Measurements from ENCODE around the gene SEMA4C. TPM values are rescaled to one million over a fixed set of nuclear protein-coding genes. Genes with fewer than 3 reads are reported as not detected.

The SEMA4C gene
- total RNA-seq, 1 experiment from 2014 or later: 16.3 TPM

GRCh38 chr2:96909611-96910021, 39.7 kb upstream of the SEMA4C start:
- Mint-ChIP-seq H3K4me3 (ENCODE audit: unreplicated experiment) (no peak overlapping the region), H3K27me3 (ENCODE audit: insufficient read depth, unreplicated experiment) (no peaks in the 10 kb centered on the region), H3K4me1 (ENCODE audit: insufficient read depth, unreplicated experiment) (peaks cover 16% of the 10 kb centered on the region), H3K27ac (ENCODE audit: low read depth, unreplicated experiment) (no peak overlapping the region), H3K36me3 (ENCODE audit: insufficient read depth, unreplicated experiment) (no peaks in the 10 kb centered on the region), H3K9me3 (ENCODE audit: unreplicated experiment) (no peaks in the 10 kb centered on the region)
- ChIA-PET CTCF (interaction anchor here (0.7 kb wide), 1 partner anchor 23 kb away, joined by 3 read pairs; no protein-coding TSS in a partner anchor), POLR2A (interaction anchor here (1.1 kb wide), 1 partner anchor 9 kb away, joined by 3 read pairs; no protein-coding TSS in a partner anchor)
- DNase-seq (ENCODE audit: unreplicated experiment): no peak
- TF ChIP-seq CTCF (IDR thresholded peaks at IDR 0.05; ENCODE audit: unreplicated experiment): no peak
- no TSS peak for BruUV-seq (replicated peaks)
- intact Hi-C loops (cut with micrococcal nuclease): no loop called here

GRCh38 chr2:96907115-96908041, 37.5 kb upstream of the SEMA4C start:
- BruUV-seq (replicated peaks): no TSS peak
- intact Hi-C loops (cut with micrococcal nuclease): no loop called here
- H3K4me1 Mint-ChIP-seq (ENCODE audit: insufficient read depth, unreplicated experiment): no peaks in the 10 kb centered on the region
- CTCF ChIA-PET: interaction anchor here (0.6 to 1.0 kb wide), 2 partner anchors 9 to 15 kb away, joined by 3 to 4 read pairs; no protein-coding TSS in a partner anchor
- no peaks in the 10 kb centered on the region for H3K9me3 Mint-ChIP-seq (ENCODE audit: unreplicated experiment)
- TF ChIP-seq CTCF (IDR thresholded peaks at IDR 0.05; ENCODE audit: unreplicated experiment): no peak
- H3K27me3 Mint-ChIP-seq (ENCODE audit: insufficient read depth, unreplicated experiment): no peaks in the 10 kb centered on the region
- POLR2A ChIA-PET: no interaction called here
- DNase-seq (ENCODE audit: unreplicated experiment): no peak
- H3K36me3 Mint-ChIP-seq (ENCODE audit: insufficient read depth, unreplicated experiment): no peaks in the 10 kb centered on the region
- no peak overlapping the region for H3K4me3 Mint-ChIP-seq (ENCODE audit: unreplicated experiment)
- no peak overlapping the region for H3K27ac Mint-ChIP-seq (ENCODE audit: low read depth, unreplicated experiment)

- TF ChIP-seq CTCF (IDR thresholded peaks at IDR 0.05; ENCODE audit: unreplicated experiment): no peak
- ChIA-PET POLR2A (no interaction called here), CTCF (interaction anchor here (0.6 to 1.0 kb wide), 2 partner anchors 10 to 16 kb away, joined by 3 to 4 read pairs; no protein-coding TSS in a partner anchor)
- H3K36me3 Mint-ChIP-seq (ENCODE audit: insufficient read depth, unreplicated experiment): no peaks in the 10 kb centered on the region
- BruUV-seq (replicated peaks): no TSS peak
- no peak overlapping the region for H3K4me3 Mint-ChIP-seq (ENCODE audit: unreplicated experiment)
- no peaks in the 10 kb centered on the region for H3K27me3 Mint-ChIP-seq (ENCODE audit: insufficient read depth, unreplicated experiment)
- DNase-seq (ENCODE audit: unreplicated experiment): no peak
- intact Hi-C loops (cut with micrococcal nuclease): no loop called here
- no peaks in the 10 kb centered on the region for H3K9me3 Mint-ChIP-seq (ENCODE audit: unreplicated experiment)
- H3K4me1 Mint-ChIP-seq (ENCODE audit: insufficient read depth, unreplicated experiment): no peaks in the 10 kb centered on the region
- H3K27ac Mint-ChIP-seq (ENCODE audit: low read depth, unreplicated experiment): no peak overlapping the region
These were observed 36.8 kb upstream of the SEMA4C start for GRCh38 chr2:96906729-96907114.

GRCh38 chr2:96903815-96904214, 33.9 kb upstream of the SEMA4C start:
- DNase-seq (ENCODE audit: unreplicated experiment): no peak
- no peaks in the 10 kb centered on the region for H3K36me3 Mint-ChIP-seq (ENCODE audit: insufficient read depth, unreplicated experiment)
- BruUV-seq (replicated peaks): no TSS peak
- no peak for TF ChIP-seq CTCF (IDR thresholded peaks at IDR 0.05; ENCODE audit: unreplicated experiment)
- no peaks in the 10 kb centered on the region for H3K27me3 Mint-ChIP-seq (ENCODE audit: insufficient read depth, unreplicated experiment)
- H3K9me3 Mint-ChIP-seq (ENCODE audit: unreplicated experiment): no peaks in the 10 kb centered on the region
- H3K4me1 Mint-ChIP-seq (ENCODE audit: insufficient read depth, unreplicated experiment): peaks cover 8% of the 10 kb centered on the region
- H3K4me3 Mint-ChIP-seq (ENCODE audit: unreplicated experiment): no peak overlapping the region
- intact Hi-C loops (cut with micrococcal nuclease): no loop called here
- H3K27ac Mint-ChIP-seq (ENCODE audit: low read depth, unreplicated experiment): no peak overlapping the region
- ChIA-PET POLR2A (no interaction called here), CTCF (interaction anchor here (0.7 kb wide), 1 partner anchor 86 kb away, joined by 3 read pairs; no protein-coding TSS in a partner anchor)
